Measurements from ENCODE around the gene APBB1IP.
"Not testable (repeated sequence)": the region's sequence is repeated elsewhere in the genome, so short reads cannot be mapped to it uniquely, and the experiment has no call there.

Gene APBB1IP

GRCh38 chr10:26457088-26457487, 18.9 kb downstream of the APBB1IP start:
- Histone ChIP-seq H3K9me3 (ENCODE audit: control insufficient read depth, low read length) (no peaks in the 10 kb centered on the region), H3K36me3 (ENCODE audit: control insufficient read depth, insufficient read depth, low read length) (no peaks in the 10 kb centered on the region), H3K4me1 (ENCODE audit: control insufficient read depth, insufficient read depth, low read length, poor library complexity, severe bottlenecking) (no peaks in the 10 kb centered on the region), H3K27ac (ENCODE audit: low read depth, low read length, severe bottlenecking) (no peak overlapping the region), H3K4me3 (ENCODE audit: extremely low read depth, insufficient read depth, low read length, poor library complexity, severe bottlenecking) (no peak overlapping the region)
- WGBS, 2 experiments (ENCODE audit: insufficient coverage in 2 of 2): 93 to 94% methylated on average over 5 of the region's 5 CpGs

- Histone ChIP-seq H3K36me3 (ENCODE audit: control insufficient read depth, insufficient read depth, low read length) (no peaks in the 10 kb centered on the region), H3K4me1 (ENCODE audit: control insufficient read depth, insufficient read depth, low read length, poor library complexity, severe bottlenecking) (no peaks in the 10 kb centered on the region), H3K9me3 (ENCODE audit: control insufficient read depth, low read length) (no peaks in the 10 kb centered on the region), H3K4me3 (ENCODE audit: extremely low read depth, insufficient read depth, low read length, poor library complexity, severe bottlenecking) (no peak overlapping the region), H3K27ac (ENCODE audit: low read depth, low read length, severe bottlenecking) (no peak overlapping the region)
- 67 to 100% methylated on average over 1 of the region's 2 CpGs for WGBS, 2 experiments (ENCODE audit: insufficient coverage in 2 of 2)
These were observed 22.6 kb downstream of the APBB1IP start for GRCh38 chr10:26460736-26461135.

- H3K27ac ChIP-seq (ENCODE audit: low read depth, low read length, severe bottlenecking): no peak overlapping the region
- H3K9me3 ChIP-seq (ENCODE audit: control insufficient read depth, low read length): no peaks in the 10 kb centered on the region
- 33% methylated on average over 1 of the region's 1 CpG; no CpG with 5 or more reads in 1 of the 2 experiments for WGBS, 2 experiments (ENCODE audit: insufficient coverage in 2 of 2)
- H3K36me3 ChIP-seq (ENCODE audit: control insufficient read depth, insufficient read depth, low read length): no peaks in the 10 kb centered on the region
- no peak overlapping the region for H3K4me3 ChIP-seq (ENCODE audit: extremely low read depth, insufficient read depth, low read length, poor library complexity, severe bottlenecking)
- peaks cover 6% of the 10 kb centered on the region for H3K4me1 ChIP-seq (ENCODE audit: control insufficient read depth, insufficient read depth, low read length, poor library complexity, severe bottlenecking)
These were observed 25.8 kb downstream of the APBB1IP start for GRCh38 chr10:26463986-26464385.

DNA sequence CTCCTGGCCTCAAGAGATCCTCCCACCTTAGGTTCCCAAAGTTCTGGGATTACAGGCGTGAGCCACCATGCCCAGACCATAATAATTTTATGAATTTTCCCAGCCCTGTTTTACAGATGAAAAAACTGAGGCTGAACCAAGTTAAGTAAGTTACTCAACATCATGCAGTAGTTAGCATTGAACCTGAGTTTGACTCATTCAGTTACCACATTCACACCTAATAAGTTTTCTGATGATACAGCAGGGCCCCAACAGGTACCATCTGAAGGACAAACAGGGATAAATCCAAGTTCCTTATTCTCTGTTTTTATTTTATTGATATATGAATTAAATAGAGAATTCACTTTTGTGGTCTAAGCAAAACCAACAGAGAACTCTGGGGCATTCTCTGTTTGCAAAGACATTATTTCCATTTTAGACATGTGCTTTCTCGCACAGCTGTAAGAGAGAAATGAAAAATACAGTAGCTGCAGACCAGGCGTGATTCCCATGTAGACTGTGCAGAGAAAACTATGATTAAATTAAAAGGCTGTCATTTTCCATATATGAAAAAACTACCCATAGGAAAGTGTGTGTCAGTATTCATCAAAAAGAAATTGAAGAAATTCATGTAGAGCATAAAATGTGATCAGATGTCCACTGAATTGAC, 26.6 kb downstream of the APBB1IP start:
- WGBS, 2 experiments (ENCODE audit: insufficient coverage in 2 of 2): 70 to 89% methylated on average over 1 of the region's 3 CpGs
- H3K9me3 ChIP-seq (ENCODE audit: control insufficient read depth, low read length): no peaks in the 10 kb centered on the region
- no peak overlapping the region for H3K27ac ChIP-seq (ENCODE audit: low read depth, low read length, severe bottlenecking)
- H3K4me3 ChIP-seq (ENCODE audit: extremely low read depth, insufficient read depth, low read length, poor library complexity, severe bottlenecking): no peak overlapping the region
- H3K36me3 ChIP-seq (ENCODE audit: control insufficient read depth, insufficient read depth, low read length): no peaks in the 10 kb centered on the region
- H3K4me1 ChIP-seq (ENCODE audit: control insufficient read depth, insufficient read depth, low read length, poor library complexity, severe bottlenecking): peaks cover 6% of the 10 kb centered on the region

- not testable (repeated sequence) for H3K9me3 ChIP-seq (ENCODE audit: control insufficient read depth, low read length); H3K4me3 ChIP-seq (ENCODE audit: extremely low read depth, insufficient read depth, low read length, poor library complexity, severe bottlenecking); H3K27ac ChIP-seq (ENCODE audit: low read depth, low read length, severe bottlenecking); H3K4me1 ChIP-seq (ENCODE audit: control insufficient read depth, insufficient read depth, low read length, poor library complexity, severe bottlenecking); H3K36me3 ChIP-seq (ENCODE audit: control insufficient read depth, insufficient read depth, low read length)
- WGBS, 2 experiments (ENCODE audit: insufficient coverage in 2 of 2): 85 to 93% methylated on average over 6 of the region's 6 CpGs
These were observed 28.4 kb downstream of the APBB1IP start for GRCh38 chr10:26466531-26466930.

- Histone ChIP-seq H3K27ac (ENCODE audit: low read depth, low read length, severe bottlenecking) (no peak overlapping the region), H3K9me3 (ENCODE audit: control insufficient read depth, low read length) (no peaks in the 10 kb centered on the region), H3K36me3 (ENCODE audit: control insufficient read depth, insufficient read depth, low read length) (no peaks in the 10 kb centered on the region), H3K4me1 (ENCODE audit: control insufficient read depth, insufficient read depth, low read length, poor library complexity, severe bottlenecking) (peaks cover 6% of the 10 kb centered on the region), H3K4me3 (ENCODE audit: extremely low read depth, insufficient read depth, low read length, poor library complexity, severe bottlenecking) (no peak overlapping the region)
- 100% methylated on average over 1 to 3 of the region's 4 CpGs for WGBS, 2 experiments (ENCODE audit: insufficient coverage in 2 of 2)
These were observed 29.5 kb downstream of the APBB1IP start for GRCh38 chr10:26467639-26468038.

DNA sequence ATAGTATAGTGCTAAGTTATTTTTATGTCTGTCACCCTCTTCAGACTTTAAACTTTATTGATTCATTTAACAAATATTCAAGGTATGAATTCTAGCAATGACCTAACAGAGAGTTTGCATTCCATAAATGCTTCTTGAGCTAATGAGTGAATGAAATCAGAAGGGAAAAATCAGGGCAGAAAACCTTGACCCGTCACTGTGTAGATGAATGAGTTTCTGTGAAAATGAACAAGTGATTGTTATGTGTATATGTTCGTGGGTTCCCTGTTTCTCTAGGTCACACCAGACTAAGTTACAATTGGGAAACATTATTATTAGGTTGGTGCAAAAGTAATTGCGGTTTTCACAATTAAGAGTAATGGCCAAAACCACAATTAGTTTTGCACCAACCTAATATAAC, 30.1 kb downstream of the APBB1IP start:
- Histone ChIP-seq H3K4me1 (ENCODE audit: control insufficient read depth, insufficient read depth, low read length, poor library complexity, severe bottlenecking) (peaks cover 6% of the 10 kb centered on the region), H3K4me3 (ENCODE audit: extremely low read depth, insufficient read depth, low read length, poor library complexity, severe bottlenecking) (no peak overlapping the region), H3K36me3 (ENCODE audit: control insufficient read depth, insufficient read depth, low read length) (no peaks in the 10 kb centered on the region), H3K27ac (ENCODE audit: low read depth, low read length, severe bottlenecking) (no peak overlapping the region), H3K9me3 (ENCODE audit: control insufficient read depth, low read length) (no peaks in the 10 kb centered on the region)
- WGBS, 2 experiments (ENCODE audit: insufficient coverage in 2 of 2): 88% methylated on average over 3 of the region's 3 CpGs; no CpG with 5 or more reads in 1 of the 2 experiments

DNA sequence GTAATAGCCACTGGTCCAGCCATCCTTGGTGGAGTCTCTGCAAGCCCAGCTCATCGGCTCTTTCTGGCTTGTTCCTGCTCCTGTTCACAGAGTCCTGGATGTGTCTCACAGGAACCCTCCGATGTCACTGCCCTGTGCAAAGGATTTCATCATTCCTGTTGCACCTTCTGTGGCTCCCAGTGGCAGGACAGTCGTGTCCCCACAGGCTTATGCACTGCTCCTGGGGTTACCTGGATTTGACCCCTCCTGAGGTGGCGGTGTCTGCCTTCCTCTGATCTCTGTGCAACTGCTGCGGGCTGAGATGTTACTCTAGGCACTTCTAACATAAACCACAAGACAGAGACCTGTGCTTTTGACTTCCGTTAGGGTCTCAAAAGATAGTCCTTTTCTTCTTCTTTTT, 30.6 kb downstream of the APBB1IP start:
- H3K4me1 ChIP-seq (ENCODE audit: control insufficient read depth, insufficient read depth, low read length, poor library complexity, severe bottlenecking): peaks cover 6% of the 10 kb centered on the region
- no peak overlapping the region for H3K4me3 ChIP-seq (ENCODE audit: extremely low read depth, insufficient read depth, low read length, poor library complexity, severe bottlenecking)
- H3K27ac ChIP-seq (ENCODE audit: low read depth, low read length, severe bottlenecking): no peak overlapping the region
- H3K9me3 ChIP-seq (ENCODE audit: control insufficient read depth, low read length): no peaks in the 10 kb centered on the region
- H3K36me3 ChIP-seq (ENCODE audit: control insufficient read depth, insufficient read depth, low read length): no peaks in the 10 kb centered on the region
- 90 to 93% methylated on average over 5 of the region's 6 CpGs for WGBS, 2 experiments (ENCODE audit: insufficient coverage in 2 of 2)

DNA sequence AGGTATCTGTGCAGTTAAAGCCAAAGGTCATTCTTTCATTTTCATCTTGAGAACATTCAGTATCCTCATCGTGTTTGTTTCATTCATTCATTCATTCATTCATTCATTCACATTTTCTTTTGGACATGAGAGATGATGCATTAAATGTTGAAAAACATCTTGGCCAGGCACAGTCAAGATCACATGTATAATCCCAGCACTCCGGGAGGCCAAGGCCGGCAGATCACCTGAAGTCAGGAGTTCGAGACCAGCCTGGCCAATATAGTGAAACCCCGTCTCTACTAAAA, 34.3 kb downstream of the APBB1IP start:
- no peak overlapping the region for H3K27ac ChIP-seq (ENCODE audit: low read depth, low read length, severe bottlenecking)
- H3K4me1 ChIP-seq (ENCODE audit: control insufficient read depth, insufficient read depth, low read length, poor library complexity, severe bottlenecking): peaks cover 6% of the 10 kb centered on the region
- no peaks in the 10 kb centered on the region for H3K36me3 ChIP-seq (ENCODE audit: control insufficient read depth, insufficient read depth, low read length)
- no peaks in the 10 kb centered on the region for H3K9me3 ChIP-seq (ENCODE audit: control insufficient read depth, low read length)
- H3K4me3 ChIP-seq (ENCODE audit: extremely low read depth, insufficient read depth, low read length, poor library complexity, severe bottlenecking): no peak overlapping the region
- 91 to 93% methylated on average over 3 to 4 of the region's 5 CpGs for WGBS, 2 experiments (ENCODE audit: insufficient coverage in 2 of 2)

DNA sequence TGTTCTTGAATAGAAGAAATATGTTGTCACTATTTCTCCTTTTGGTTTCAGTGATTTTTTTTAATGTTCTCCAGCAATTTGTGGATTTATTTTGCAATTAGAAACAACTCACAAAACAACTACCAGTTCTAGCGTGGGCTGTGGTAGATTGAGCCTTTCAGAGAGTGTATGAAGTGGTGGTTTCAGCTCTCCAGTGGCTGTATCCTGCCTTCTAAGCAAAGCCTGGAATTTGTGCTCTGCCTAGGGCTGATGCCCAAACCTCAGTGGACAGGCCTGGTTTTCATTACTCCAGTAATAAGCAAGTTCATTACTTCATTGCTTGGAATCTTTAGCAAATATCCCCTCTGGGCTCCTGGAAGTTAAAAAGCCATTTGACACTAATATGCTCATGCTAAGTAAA, 35.9 kb downstream of the APBB1IP start:
- H3K9me3 ChIP-seq (ENCODE audit: control insufficient read depth, low read length): no peaks in the 10 kb centered on the region
- no peak overlapping the region for H3K4me3 ChIP-seq (ENCODE audit: extremely low read depth, insufficient read depth, low read length, poor library complexity, severe bottlenecking)
- H3K4me1 ChIP-seq (ENCODE audit: control insufficient read depth, insufficient read depth, low read length, poor library complexity, severe bottlenecking): no peaks in the 10 kb centered on the region
- no peaks in the 10 kb centered on the region for H3K36me3 ChIP-seq (ENCODE audit: control insufficient read depth, insufficient read depth, low read length)
- WGBS, 2 experiments (ENCODE audit: insufficient coverage in 2 of 2): no CpG with 5 or more reads among the region's 1 CpG
- H3K27ac ChIP-seq (ENCODE audit: low read depth, low read length, severe bottlenecking): no peak overlapping the region

DNA sequence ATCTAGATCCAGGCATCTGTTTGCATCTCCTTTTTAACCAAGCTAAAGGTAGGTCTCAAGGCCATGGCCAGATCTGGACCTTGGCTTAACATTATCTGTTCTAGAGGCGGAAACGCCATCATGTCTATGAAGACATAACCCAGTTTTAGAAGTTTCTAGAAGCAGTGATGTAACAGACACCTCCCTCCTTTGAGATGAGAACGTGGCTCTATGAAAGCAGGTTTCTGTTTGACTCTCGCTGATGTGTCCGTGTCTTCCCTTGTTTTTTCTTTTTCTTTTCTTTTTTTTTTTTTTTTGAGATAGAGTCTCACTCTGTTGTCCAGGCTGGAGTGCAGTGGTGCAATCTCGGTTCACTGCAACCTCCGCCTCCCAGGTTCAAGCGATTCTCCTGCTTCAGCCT, 36.7 kb downstream of the APBB1IP start:
- not testable (repeated sequence) for H3K9me3 ChIP-seq (ENCODE audit: control insufficient read depth, low read length); H3K4me3 ChIP-seq (ENCODE audit: extremely low read depth, insufficient read depth, low read length, poor library complexity, severe bottlenecking); H3K27ac ChIP-seq (ENCODE audit: low read depth, low read length, severe bottlenecking); H3K4me1 ChIP-seq (ENCODE audit: control insufficient read depth, insufficient read depth, low read length, poor library complexity, severe bottlenecking); H3K36me3 ChIP-seq (ENCODE audit: control insufficient read depth, insufficient read depth, low read length)
- WGBS, 2 experiments (ENCODE audit: insufficient coverage in 2 of 2): 90 to 100% methylated on average over 2 to 5 of the region's 8 CpGs
